Esophagus muscularis mucosa (tissue), 4 donors: ENCODE measurements around the gene SPEG.

Experiments
- EP300 ChIP-seq: sonication (generic); formaldehyde crosslinking; IDR thresholded peaks from one replicate; pipeline ENCODE4 v1.6.1; 2017; ENCODE audit warnings: antibody characterized with exemption
- POLR2A ChIP-seq: fragments of 450-650 bp; IDR thresholded peaks from one replicate; pipeline ENCODE4 v1.6.1; 2017; ENCODE audit warnings: antibody characterized with exemption, moderate library complexity, mild to moderate bottlenecking, low read depth
- POLR2AphosphoS5 ChIP-seq, 2 donors: sonication (generic); formaldehyde crosslinking; IDR thresholded peaks; one replicate each; pipeline ENCODE4 v1.6.1; 2017; ENCODE audit warnings: antibody characterized with exemption in 2 of 2
- TF ChIP-seq, protein P1 (sequence below), 3 experiments: fragments of 200-600 bp in 2 of 3; fragments of 450-650 bp in 1 of 3; sonication (generic) in 2 of 3; IDR thresholded peaks; one replicate each; pipeline ENCODE4 v1.5.1; 2017 to 2019; ENCODE audit warnings: antibody characterized with exemption in 3 of 3, mild to moderate bottlenecking in 2 of 3, moderate library complexity in 1 of 3

DNA sequence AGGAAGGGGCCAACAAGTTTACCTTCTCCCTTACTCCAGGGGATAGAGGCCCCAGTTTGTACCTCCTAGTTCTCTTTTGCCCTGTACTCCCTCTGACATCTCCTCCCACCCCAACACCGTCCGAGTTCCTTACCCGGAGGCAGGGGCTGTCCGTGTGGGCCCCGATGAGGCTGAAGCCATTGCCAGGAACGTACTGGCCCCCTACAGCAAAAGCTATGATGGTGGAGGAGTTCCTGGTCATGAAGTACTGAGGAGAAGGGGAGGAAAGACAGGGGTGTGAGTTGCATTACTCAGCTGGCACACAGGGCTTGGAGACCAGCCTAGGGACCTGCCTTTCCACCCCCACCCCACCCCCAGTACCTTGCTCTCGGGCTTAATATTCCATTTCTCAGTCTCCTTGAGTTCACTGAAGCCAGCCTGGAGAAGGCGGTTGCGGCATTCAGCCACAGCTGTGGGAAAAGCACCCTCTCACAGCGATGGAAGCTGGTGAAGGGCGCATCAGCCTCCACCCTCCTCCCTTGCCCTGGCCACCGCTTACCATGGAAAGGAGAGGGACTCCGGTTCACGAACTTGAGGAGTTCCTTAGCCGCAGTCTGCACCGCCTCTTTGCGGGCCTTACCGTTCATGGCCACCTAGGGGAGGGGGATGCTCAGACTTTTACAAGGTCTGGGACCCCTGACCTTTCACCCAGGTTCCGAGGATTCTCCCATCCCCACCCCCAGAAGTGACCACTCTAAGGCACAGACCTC, 47.9 kb upstream of the SPEG start:
- TF ChIP-seq, protein P1, sequence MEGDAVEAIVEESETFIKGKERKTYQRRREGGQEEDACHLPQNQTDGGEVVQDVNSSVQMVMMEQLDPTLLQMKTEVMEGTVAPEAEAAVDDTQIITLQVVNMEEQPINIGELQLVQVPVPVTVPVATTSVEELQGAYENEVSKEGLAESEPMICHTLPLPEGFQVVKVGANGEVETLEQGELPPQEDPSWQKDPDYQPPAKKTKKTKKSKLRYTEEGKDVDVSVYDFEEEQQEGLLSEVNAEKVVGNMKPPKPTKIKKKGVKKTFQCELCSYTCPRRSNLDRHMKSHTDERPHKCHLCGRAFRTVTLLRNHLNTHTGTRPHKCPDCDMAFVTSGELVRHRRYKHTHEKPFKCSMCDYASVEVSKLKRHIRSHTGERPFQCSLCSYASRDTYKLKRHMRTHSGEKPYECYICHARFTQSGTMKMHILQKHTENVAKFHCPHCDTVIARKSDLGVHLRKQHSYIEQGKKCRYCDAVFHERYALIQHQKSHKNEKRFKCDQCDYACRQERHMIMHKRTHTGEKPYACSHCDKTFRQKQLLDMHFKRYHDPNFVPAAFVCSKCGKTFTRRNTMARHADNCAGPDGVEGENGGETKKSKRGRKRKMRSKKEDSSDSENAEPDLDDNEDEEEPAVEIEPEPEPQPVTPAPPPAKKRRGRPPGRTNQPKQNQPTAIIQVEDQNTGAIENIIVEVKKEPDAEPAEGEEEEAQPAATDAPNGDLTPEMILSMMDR (IDR thresholded peaks at IDR 0.05), result no peak
- TF ChIP-seq POLR2A (no peak), POLR2AphosphoS5 (IDR thresholded peaks at IDR 0.05) (no peak), EP300 (no peak)
